ENCODE measurements around the gene DHRS7B.

GRCh38 chr17:21143695-21144094 lies 16.9 kb downstream of the DHRS7B start:
- TF ChIP-seq TAF1 (IDR thresholded peaks at IDR 0.05; ENCODE audit: borderline replicate concordance, insufficient read depth, low read length) (no peak), SIN3A (IDR thresholded peaks at IDR 0.05; ENCODE audit: borderline replicate concordance, insufficient read depth, low read length) (no peak), POLR2AphosphoS5 (IDR thresholded peaks at IDR 0.05; ENCODE audit: low read depth, low read length) (no peak), FOXP2 (optimal IDR thresholded peaks at IDR 0.05; ENCODE audit: borderline replicate concordance, extremely low read depth, extremely low read length, insufficient read depth) (no peak)
- TF ChIP-seq, protein P1, sequence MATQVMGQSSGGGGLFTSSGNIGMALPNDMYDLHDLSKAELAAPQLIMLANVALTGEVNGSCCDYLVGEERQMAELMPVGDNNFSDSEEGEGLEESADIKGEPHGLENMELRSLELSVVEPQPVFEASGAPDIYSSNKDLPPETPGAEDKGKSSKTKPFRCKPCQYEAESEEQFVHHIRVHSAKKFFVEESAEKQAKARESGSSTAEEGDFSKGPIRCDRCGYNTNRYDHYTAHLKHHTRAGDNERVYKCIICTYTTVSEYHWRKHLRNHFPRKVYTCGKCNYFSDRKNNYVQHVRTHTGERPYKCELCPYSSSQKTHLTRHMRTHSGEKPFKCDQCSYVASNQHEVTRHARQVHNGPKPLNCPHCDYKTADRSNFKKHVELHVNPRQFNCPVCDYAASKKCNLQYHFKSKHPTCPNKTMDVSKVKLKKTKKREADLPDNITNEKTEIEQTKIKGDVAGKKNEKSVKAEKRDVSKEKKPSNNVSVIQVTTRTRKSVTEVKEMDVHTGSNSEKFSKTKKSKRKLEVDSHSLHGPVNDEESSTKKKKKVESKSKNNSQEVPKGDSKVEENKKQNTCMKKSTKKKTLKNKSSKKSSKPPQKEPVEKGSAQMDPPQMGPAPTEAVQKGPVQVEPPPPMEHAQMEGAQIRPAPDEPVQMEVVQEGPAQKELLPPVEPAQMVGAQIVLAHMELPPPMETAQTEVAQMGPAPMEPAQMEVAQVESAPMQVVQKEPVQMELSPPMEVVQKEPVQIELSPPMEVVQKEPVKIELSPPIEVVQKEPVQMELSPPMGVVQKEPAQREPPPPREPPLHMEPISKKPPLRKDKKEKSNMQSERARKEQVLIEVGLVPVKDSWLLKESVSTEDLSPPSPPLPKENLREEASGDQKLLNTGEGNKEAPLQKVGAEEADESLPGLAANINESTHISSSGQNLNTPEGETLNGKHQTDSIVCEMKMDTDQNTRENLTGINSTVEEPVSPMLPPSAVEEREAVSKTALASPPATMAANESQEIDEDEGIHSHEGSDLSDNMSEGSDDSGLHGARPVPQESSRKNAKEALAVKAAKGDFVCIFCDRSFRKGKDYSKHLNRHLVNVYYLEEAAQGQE (IDR thresholded peaks at IDR 0.05; ENCODE audit: insufficient read depth in 1 of 2, low read depth in 2 of 2, low read length in 2 of 2), result no peak
